ENCODE data around the gene DUSP6.

- no peak for TF ChIP-seq RERE (CRISPR knock-in tag; IDR thresholded peaks at IDR 0.05; ENCODE audit: borderline replicate concordance)
- TF ChIP-seq SIN3A (IDR thresholded peaks at IDR 0.05; ENCODE audit: borderline replicate concordance in 2 of 2, control insufficient read depth in 1 of 2, low read depth in 2 of 2, low read length in 2 of 2) = no peak
- TF ChIP-seq GATAD2B (IDR thresholded peaks at IDR 0.05; ENCODE audit: borderline replicate concordance) = no peak
- TF ChIP-seq EP400 (IDR thresholded peaks at IDR 0.05) = no peak
- TF ChIP-seq EGR1 (conservative IDR thresholded peaks at IDR 0.05) = no peak
- no peak for TF ChIP-seq NCOA1 (IDR thresholded peaks at IDR 0.05; ENCODE audit: low read depth)
- TF ChIP-seq RCOR1 (IDR thresholded peaks at IDR 0.05; ENCODE audit: borderline replicate concordance in 1 of 2, low read depth in 2 of 2, low read length in 2 of 2) = no peak
- no peak for TF ChIP-seq GTF2F1 (IDR thresholded peaks at IDR 0.05; ENCODE audit: low read depth, low read length)
- no peak for TF ChIP-seq ZNF23 (CRISPR knock-in tag; IDR thresholded peaks at IDR 0.05)
- TF ChIP-seq POLR2A (conservative IDR thresholded peaks at IDR 0.05) = no peak
- TF ChIP-seq MAFK (IDR thresholded peaks at IDR 0.05; ENCODE audit: low read length) = no peak
- no peak for TF ChIP-seq ATF3 (IDR thresholded peaks at IDR 0.05)
- no peak for TF ChIP-seq ATF3 (CRISPR knock-in tag; conservative IDR thresholded peaks at IDR 0.05)
- no peak for TF ChIP-seq ARHGAP35 (IDR thresholded peaks at IDR 0.05; ENCODE audit: partially characterized antibody)
These were observed 4.9 kb downstream of the DUSP6 start for GRCh38 chr12:89347325-89347829.

Data from K562 (cell line).